ENCODE data around the gene PLA2G6. TPM values are rescaled to one million over a fixed set of nuclear protein-coding genes. Genes with fewer than 3 reads are reported as not detected.

Gene PLA2G6
- total and polyA plus RNA-seq, 2 of the 4 experiments (the other 2 are of a cell fraction), result 6.1 to 10.3 TPM

GRCh38 chr22:38230108-38230825 lies 48.6 kb upstream of the PLA2G6 start:
- dilution Hi-C loops (cut with HindIII; ENCODE audit: low sequenced_read_pairs, unreplicated experiment) (no loop called here), intact Hi-C loops (cut with micrococcal nuclease) (no loop called here), in situ Hi-C loops (cut with MboI; ENCODE audit: low sequenced_read_pairs) (no loop called here)
- TF ChIP-seq FOS (IDR thresholded peaks at IDR 0.05; ENCODE audit: low read depth, low read length) (no peak), CTCF (conservative IDR thresholded peaks at IDR 0.05; ENCODE audit: low read depth, low read length) (peak; percentile 34; the same call in 1 of the 2 replicates), RAD21 (IDR thresholded peaks at IDR 0.05; ENCODE audit: low read length) (peak; percentile 32; the same call in 1 of the 2 replicates)
- Histone ChIP-seq H3K9me1 (ENCODE audit: insufficient read depth, low read length) (peaks cover 23% of the 10 kb centered on the region), H3K23ac (ENCODE audit: low read depth, low read length) (no peak overlapping the region), H3K9ac (ENCODE audit: low read depth, low read length) (no peak overlapping the region), H3K4me2 (ENCODE audit: low read depth, low read length) (no peak overlapping the region), H3K18ac (ENCODE audit: low read depth, low read length) (no peak overlapping the region), H3K4me3 (ENCODE audit: insufficient read depth, low read depth, low read length) (no peak overlapping the region), H4K91ac (ENCODE audit: insufficient read depth, low read depth, low read length) (no peak overlapping the region), H3K4ac (ENCODE audit: low read depth, low read length) (peak overlapping the region; percentile 60), H4K20me1 (ENCODE audit: insufficient read depth, low read length) (peaks cover 5% of the 10 kb centered on the region; the same call in 1 of the 2 replicates), H3K27me3 (ENCODE audit: control insufficient read depth, insufficient read depth, low read length) (no peaks in the 10 kb centered on the region), H2BK120ac (ENCODE audit: low read depth, low read length) (0 out of 2 replicates have a peak overlapping the region, but pooled peaks have one; percentile 27), H3K14ac (replicated peaks; ENCODE audit: low read depth, low read length) (no peak overlapping the region), H2AK5ac (ENCODE audit: low read depth, low read length) (peak overlapping the region; percentile 74), H4K5ac (ENCODE audit: low read depth, low read length) (no peak overlapping the region), H2BK15ac (ENCODE audit: low read depth, low read length) (no peak overlapping the region), H2BK20ac (ENCODE audit: low read depth, low read length) (peak overlapping the region; percentile 40), H3K27ac (ENCODE audit: insufficient read depth, low read length) (no peak overlapping the region; the same call in 1 of the 2 replicates), H3K36me3 (ENCODE audit: control insufficient read depth, insufficient read depth, low read length) (peaks cover 73% of the 10 kb centered on the region), H2AFZ (replicated peaks; ENCODE audit: low read length, poor library complexity) (no peak overlapping the region), H2BK5ac (ENCODE audit: low read depth, low read length, poor library complexity, severe bottlenecking) (no peak overlapping the region), H4K8ac (ENCODE audit: low read depth in 2 of 2, low read length in 2 of 2) (peak overlapping the region in 1 of 2 experiments; percentile 40; a peak in 1 of 4 replicates), H3K4me1 (ENCODE audit: control insufficient read depth, insufficient read depth, low read length) (peaks cover 18% of the 10 kb centered on the region), H3K9me3 (ENCODE audit: control insufficient read depth, insufficient read depth, low read length) (no peaks in the 10 kb centered on the region), H3K79me1 (ENCODE audit: low read depth in 1 of 2, low read length in 2 of 2) (peaks cover 24 to 81% of the 10 kb centered on the region in 2 experiments), H3K56ac (ENCODE audit: extremely low read depth, insufficient read depth, low read length) (no peak overlapping the region), H2AK9ac (replicated peaks; ENCODE audit: low read depth, low read length, poor library complexity) (no peak overlapping the region)
- BruUV-seq (replicated peaks), result no TSS peak
- ChIA-PET CTCF (no interaction called here), POLR2A (ENCODE audit: unreplicated experiment) (no interaction called here)
- DNase-seq, result no peak
- 89% methylated on average over 4 of the region's 15 CpGs; no CpG with 5 or more reads in 1 of the 2 experiments for WGBS, 2 experiments (ENCODE audit: extremely low coverage in 2 of 2, insufficient read length in 1 of 2)
- no peak for ATAC-seq (ENCODE audit: low read depth)

All from IMR-90 (cell line).